ENCODE data around the gene RXFP3.
A peak's percentile ranks its signal among the peaks of the same experiment; 100 is the strongest.
"Not testable (repeated sequence)": the region's sequence is repeated elsewhere in the genome, so short reads cannot be mapped to it uniquely, and the experiment has no call there.

The RXFP3 gene

DNA sequence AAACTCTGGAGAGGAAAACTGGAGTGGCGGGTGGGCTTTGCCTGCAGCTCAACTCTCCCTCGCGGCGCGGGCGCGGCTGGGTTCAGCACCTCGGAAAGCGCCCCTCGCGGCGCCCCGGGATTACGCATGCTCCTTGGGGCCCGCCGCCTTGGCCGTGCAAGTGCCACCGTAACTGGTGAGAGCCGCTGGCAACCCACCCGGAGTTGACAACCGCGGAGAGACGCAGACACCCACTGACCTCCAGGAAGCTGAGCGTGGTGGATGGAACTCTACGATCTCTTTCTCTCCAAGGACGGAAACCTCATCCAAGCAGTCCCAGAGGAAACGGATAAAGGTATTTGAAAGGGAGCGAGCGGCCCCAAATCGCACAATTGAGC is 194 bp upstream of the RXFP3 start:
- peak; percentile 3 for DNase-seq

DNA sequence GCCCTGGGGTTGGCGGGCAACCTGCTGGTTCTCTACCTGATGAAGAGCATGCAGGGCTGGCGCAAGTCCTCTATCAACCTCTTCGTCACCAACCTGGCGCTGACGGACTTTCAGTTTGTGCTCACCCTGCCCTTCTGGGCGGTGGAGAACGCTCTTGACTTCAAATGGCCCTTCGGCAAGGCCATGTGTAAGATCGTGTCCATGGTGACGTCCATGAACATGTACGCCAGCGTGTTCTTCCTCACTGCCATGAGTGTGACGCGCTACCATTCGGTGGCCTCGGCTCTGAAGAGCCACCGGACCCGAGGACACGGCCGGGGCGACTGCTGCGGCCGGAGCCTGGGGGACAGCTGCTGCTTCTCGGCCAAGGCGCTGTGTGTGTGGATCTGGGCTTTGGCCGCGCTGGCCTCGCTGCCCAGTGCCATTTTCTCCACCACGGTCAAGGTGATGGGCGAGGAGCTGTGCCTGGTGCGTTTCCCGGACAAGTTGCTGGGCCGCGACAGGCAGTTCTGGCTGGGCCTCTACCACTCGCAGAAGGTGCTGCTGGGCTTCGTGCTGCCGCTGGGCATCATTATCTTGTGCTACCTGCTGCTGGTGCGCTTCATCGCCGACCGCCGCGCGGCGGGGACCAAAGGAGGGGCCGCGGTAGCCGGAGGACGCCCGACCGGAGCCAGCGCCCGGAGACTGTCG is 976 bp downstream of the RXFP3 start:
- no peak for DNase-seq

DNA sequence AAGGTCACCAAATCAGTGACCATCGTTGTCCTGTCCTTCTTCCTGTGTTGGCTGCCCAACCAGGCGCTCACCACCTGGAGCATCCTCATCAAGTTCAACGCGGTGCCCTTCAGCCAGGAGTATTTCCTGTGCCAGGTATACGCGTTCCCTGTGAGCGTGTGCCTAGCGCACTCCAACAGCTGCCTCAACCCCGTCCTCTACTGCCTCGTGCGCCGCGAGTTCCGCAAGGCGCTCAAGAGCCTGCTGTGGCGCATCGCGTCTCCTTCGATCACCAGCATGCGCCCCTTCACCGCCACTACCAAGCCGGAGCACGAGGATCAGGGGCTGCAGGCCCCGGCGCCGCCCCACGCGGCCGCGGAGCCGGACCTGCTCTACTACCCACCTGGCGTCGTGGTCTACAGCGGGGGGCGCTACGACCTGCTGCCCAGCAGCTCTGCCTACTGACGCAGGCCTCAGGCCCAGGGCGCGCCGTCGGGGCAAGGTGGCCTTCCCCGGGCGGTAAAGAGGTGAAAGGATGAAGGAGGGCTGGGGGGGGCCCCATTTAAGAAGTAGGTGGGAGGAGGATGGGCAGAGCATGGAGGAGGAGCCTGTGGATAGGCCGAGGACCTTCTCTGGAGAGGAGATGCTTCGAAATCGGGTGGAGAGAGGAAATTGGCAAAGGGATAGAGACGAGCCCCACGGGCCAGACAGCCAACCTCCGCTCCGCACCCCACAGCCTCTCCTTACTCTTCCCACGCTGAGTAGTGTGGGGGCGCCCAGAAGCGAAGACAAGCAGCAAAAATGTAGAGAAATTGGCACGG is 1.7 kb downstream of the RXFP3 start:
- DNase-seq: no peak

DNA sequence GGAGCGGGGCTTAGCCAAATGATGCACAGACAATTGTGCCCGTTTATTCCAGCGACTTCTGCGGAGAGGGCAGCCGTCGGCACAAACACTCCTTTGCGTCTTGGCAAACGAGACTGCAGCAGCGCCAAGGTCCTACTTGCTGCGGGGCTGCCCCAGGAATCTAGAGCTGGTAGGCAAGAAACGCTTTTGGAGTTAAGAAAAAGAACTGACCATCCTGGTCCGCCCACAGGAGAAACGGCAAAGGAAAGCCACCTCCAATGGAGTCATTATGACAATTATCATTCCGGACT is 2.3 kb downstream of the RXFP3 start:
- DNase-seq: no peak

DNA sequence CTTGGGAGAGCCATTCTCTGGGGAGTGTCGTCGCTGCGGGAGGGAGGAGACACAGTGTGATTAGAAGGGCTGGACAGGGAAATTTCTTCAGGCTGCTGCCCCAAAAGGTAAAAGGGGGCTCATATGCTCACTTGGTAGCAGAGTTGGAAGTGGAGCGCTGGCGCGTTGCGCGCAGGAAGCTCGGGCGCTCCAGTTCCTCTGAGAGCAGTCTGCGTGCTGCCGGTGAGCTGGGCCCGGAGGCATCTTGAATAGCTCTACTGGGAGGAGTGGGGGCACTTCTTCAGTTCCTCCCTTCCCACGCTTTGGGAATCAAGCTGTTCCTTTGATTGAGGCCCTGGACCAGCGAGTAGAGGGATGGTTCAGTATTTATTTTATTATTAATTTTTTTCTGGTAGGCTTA is 2.7 kb downstream of the RXFP3 start:
- no peak for DNase-seq

DNA sequence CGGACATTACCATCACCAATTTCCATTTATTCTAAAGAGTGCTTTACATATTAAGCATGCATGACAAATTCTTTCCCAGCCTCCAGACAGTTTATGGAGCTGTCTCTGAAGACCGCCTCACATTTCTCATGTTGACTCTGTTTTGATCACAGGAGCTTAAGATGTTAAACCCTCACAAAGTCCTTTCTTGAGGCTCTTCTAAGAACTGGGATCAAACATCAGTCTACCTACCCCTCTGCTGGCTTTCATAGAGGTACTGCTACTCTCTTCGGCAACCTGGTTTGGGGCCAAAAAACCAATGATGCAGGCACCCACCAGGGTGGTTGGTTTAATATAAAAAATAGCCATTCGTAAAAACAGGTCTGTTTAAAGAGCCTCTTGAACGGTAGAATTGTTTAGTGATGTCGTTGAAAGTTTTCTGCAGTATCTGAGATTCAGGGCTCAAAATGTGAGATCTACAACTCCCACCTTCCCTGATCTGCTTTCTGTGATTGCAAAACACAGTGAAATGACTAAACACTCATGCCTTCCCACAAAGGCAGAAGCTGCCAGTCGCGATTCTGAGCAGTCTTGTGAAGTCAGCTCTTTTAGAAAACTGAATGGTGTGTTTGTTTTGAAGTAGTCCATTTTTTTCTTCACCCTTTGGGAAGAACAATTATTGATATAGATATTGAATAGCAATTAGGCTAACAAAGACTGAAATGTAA is 3.5 kb downstream of the RXFP3 start:
- no peak for DNase-seq

DNA sequence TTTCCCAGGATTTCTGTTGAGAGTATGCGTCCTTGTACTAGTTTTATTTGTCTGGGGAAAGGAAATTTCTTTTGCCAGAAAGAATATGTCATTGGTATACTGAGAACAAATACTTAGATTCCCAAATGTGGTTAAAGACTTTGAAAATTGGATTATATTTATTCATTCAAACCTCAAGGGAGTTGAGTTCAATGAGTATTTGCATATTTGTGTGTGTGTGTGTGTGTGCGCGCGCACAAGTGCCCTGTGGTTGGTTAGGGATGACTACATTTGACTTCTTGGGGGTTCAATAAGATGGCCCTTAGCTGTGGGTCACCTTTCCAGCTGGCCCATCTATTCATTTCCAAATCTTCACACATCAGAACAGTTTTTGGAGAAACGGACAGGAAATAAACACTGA is 4.9 kb downstream of the RXFP3 start:
- DNase-seq: no peak

DNA sequence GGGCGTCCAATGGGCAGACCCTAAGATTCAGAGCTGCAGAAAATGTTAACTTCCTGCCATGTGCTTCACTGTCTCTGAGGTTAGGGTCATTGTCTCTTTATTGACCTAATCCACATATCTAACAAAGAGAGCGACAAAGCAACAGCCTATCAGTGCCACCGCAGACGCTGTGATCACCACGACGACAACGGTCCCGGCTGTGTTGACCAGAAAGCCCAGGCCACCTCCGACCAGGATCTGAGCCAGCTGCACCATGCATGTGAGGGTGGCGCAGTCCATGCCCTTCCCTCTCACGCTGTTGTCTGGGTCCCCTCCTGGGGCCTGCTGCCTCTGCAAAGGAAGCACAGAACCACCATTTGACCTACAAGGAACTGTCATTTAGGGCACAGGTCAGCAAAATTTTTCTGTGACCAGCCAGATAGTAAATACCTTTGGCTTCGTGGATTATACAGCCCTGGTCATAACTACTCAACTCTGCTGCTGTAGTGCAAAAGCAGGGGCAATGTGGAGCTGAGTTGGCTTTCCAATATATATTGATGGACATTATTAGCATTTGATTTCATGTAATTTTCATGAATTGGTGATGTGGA is 8.5 kb downstream of the RXFP3 start:
- DNase-seq: no peak

DNA sequence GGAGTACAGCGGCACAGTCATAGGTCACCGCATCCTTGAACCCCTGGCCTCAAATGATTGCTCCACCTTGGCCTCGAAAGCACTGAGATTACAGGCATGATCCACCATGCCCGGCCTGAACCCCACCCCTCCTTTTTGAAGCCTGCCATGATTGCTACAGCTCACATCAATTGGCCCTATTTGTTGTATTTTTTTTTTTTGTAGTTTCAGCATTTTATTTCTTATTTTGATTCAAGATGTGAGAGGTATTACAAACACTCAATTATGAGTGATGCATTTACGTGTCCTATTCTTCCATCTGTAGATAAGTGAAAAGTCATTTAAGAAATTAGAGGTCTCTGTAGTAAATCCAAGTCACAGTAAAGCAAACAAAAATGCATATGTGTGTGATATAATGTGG is 16.0 kb downstream of the RXFP3 start:
- DNase-seq: not testable (repeated sequence)

DNA sequence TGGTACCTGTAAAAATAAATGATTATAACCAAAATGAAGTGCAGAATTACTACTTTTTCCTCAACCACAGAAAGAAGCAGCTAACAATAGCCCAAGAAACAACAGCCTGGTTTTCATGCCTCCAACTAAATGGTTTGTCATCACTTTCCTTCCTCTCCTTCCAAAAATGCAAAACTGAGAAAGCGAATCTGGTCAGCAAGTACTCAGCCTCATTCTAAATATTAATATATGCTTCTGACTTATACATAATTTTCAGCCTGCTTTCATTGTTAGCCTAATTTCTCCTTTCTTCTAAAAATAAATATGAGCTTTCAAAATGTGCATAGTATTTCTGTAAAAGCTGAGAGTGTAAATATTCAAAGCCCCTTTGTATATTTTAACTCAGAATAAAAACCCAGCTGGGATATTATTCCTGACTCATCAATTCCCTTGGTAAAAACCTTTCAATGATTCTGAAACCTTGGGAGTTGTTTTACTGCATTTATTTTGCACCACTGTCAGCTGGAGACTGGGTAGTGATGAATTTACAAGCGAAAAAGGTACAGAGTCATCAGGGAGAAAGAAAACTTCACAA is 21.5 kb downstream of the RXFP3 start:
- no peak for DNase-seq

DNA sequence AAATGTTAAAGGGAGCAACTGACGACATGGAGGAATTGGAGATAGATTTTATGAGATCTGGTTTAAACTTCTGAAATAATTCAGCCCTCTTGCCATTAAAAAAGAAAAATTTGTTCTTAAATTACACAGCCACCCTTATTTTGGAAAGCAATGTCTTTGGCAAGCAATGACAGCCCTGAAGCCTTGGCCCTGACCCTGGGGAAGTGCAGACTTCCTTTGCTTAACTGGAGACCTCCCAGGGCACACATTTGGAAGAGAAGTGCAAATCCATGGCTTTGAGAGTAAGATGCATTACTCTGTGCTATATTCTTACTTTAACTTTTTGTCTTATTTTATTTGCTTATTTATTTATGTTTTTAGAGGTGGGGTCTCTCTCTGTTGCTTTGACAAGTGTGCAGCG is 22.0 kb downstream of the RXFP3 start:
- DNase-seq: no peak

DNA sequence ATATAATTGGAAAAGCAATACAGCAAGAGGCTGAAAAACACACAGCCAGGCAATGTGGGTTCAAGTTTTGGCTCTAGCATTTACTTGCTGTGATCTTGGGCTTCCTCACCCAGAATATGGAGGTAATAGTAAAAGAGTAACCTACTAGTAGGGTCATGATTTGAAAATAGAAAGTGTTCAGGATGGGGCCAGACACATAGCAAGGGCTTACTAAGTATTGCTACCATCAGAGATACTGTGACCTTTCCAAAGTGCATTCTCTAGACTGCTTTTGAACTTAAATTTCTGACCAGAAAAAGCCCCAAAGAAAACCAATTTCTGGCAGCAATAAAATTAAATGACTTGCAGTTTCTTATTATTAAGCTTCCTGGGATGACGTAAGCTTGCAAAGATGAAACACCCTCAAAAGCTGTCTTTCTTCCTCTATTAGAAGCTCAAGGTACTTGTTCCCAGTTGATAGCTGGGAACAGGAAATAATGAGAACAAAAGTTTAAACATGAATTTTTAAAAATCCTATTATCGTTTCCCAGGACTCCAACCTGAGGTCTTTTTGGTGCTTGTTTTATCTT is 28.0 kb downstream of the RXFP3 start:
- no peak for DNase-seq

DNA sequence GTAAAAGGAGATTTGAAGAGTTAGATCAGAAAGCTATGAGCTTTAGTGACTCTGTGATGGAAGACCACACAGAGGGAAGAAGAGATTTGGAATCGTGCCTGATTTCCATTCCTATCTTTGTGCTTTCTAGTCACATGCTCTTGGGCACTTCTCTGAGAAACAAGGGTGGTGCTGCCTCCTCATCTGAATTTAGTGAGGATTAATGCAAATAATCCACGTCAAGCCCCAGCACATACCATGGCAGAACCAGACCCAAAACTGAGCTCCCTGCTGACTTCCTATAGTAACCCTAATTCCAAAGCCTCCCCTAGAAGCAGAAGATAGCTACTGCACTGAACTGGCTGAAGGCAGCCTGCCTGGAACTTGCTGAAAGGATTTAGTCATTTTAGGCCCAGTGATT is 30.6 kb downstream of the RXFP3 start:
- DNase-seq: no peak

DNA sequence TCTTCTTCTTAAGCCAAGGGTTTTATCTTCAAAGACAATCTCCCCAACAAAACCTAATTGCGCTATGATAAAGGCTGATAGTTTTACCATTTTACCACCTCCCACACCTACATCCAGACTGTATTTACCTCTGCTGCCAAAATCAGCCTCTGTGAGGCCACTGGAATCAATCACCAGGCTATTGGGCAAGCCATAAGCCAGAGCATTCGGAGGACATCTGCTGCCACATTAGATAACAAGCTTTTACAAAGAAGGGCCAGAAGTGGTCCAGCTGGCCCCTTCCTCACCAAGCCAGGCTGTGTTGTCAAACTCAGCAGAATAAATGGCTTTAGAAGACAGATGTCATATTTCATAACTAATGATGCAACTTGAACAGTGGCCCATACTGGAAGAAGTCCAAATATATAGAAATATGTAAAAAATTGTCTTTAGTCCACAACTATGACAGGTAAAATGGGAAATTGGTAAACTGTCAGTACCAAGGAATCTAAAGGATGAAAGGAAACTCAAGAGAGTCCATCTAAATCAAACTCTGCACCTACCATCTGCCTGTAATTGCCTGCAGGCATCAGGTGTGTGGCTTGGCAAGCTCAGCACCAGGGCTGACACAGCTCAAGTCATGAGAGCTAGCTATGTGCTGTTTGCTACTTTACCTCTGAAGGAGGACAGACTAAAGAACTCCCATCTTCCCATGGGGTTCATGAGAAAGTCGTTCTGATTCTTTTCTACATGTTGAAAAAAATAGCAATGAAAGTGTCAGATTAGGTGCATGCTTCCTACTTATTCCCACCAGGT is 32.2 kb downstream of the RXFP3 start:
- DNase-seq: no peak

DNA sequence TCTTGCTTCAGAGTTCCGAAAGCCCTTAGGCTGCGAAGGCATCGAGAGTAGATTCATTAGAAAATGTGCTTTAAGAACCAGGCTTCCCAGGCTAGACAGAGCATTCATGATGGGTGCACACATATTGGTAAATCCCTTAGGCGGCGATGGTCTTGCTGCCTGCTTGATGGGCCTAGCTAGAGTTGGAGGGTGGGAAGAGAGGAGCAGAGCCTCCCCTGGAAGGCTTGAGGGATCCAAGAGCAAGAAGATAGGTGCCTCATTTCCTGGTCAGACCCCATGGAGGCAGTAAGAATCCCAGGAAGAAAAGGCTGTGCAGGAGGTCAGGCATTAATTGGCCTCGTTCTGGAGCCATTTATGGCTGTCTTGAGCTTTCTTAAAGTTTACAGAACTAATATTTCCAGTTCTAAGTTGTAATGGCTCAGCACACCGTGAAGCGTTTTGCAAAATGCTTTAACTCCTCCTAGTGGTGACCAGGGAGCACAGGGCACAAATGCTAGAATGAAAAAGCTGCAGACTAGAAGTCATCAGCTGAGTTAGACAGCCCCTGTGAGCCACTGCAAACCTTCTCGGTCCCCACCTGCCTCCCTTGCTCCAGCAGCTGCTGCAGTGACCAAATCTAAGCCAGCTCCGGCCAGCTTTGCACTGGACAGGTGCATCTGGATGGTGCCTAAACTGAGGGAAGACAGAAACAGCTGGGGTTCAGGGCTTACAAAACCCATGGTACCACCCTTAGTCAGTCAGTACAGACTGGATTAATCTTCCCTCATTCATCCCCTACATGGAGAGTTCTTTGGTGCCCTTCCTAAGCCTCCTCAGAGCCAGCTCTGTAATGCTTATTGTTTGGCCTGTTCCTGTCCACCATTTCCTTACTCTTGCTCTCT is 33.6 kb downstream of the RXFP3 start:
- DNase-seq: no peak

DNA sequence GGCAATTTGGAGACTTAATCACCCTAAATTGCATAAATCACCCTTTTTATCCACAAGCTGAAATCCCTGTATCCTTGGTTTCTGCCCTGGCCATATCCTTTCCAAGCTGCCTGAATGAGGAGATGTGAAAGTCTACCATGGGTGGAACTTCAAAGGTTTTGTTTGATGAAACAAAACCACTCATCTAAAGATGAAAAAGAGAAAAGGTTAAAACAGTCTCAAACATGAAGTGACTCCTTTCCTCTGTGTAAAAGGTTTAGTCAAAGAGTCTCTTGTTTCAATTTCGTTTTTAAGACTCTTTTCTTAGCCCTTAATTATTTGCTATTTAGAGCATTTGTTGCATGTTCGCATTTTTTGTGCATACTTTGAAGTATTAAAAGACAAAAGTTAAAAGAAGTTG is 37.1 kb downstream of the RXFP3 start:
- no peak for DNase-seq

DNA sequence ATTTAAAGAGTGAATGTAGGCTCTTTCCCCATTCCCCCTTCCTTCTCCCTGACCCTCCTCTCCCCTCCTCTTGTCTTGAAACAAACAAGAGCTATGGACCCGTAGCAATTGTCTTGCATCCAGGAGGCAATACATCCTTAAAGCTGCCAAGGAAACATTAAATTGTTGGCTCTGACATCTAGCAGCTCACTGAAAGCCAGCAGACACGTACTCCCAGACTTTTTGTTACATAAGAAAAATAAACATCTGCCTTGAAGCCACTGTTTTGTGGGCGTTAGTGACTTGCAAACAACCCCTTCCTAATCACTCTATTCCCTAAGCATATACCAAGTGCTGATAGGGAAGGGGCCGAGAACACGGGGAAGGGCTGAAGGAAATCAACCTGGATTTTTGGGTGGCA is 39.7 kb downstream of the RXFP3 start:
- DNase-seq: no peak

DNA sequence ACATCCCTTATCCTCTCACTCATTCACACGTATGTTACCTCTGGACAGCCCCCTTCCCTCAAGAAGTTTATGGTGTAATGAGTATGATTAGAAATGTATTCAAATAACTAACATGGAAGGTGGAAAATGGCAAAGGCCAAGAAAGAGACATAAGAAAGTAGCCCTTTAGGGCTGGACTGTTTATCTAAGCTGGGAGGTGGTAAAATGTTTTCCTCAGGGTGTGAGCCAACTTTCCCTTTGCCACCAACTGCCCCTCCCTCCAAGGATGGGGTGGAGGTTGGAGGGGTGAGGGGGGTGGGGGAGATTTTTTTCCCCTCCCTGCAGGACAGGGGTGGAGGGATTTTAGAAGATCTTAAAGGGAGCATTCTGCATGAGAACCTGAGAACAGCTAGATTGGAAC is 40.1 kb downstream of the RXFP3 start:
- no peak for DNase-seq

DNA sequence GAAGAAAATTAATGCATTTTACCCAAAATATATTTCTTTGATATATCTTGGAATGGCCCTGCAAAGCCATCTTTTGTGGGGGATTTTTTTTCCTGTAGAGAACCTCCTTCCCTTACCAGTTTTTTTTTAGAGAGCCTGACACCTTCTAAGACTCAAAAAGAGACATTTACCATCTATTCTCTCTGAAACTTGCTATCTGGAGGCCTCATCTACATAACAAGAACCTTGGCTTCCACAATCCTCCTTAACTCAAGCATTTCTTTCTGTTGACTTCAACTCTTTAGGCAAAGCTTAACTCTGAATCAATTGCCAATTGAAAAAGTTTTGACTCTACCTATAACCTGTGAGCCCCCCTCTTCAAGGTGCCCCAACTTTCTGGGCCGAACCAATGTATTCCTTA is 42.1 kb downstream of the RXFP3 start:
- DNase-seq: no peak

DNA sequence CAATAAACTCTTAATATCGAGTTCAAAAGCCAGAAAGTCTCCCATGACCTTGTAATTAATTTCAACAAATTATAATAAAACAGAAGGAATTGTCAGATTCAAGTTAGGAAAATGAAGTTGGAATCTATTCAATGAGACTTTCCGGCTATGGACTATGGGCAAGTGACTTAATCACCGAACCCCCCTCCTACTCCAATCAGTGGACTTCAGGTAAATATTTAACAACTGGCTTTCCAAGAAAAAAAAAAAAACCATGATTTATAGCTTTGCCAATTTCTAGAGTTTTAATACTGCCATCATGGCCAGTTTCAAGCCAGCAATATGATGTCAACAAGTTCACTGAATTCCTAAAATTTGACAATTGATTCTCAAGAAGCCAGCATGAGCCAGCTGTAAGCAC is 43.8 kb downstream of the RXFP3 start:
- DNase-seq: no peak

DNA sequence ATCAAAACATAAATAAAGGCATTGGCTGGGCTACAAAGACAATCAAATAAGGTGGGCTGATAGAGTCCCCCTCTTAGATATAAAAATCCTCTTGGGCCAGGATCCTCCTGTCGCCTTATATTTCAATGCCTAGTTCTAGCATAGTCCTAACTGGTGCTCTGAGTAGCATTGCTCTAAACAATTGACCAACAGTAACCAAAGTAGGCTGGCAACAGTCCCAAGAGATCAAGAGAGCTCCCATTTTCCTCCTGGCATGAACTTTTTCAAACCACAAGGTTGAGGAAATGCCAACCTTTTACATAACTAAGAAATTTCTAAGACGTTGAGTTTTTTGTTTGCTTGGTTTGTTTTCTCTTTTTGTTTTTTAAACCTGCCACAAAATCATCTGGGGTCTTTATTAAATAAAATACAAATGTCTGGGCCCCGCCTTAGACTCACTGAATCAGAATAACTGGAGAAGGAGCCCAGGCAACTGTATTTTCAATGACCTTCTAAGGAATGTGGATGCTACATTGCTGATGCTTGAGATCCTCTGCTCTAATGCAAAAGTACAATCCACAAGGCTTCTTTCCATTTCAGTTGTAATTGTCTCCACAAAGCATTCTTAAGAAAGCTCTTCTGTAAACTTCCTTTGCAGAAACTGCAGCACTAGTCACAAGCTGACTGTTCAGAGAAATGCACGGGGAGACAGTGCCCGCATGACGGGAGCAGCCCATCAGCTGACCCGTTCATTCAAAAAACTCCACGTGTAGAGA is 45.4 kb downstream of the RXFP3 start:
- no peak for DNase-seq
